Measurements from ENCODE around the gene RAET1E.
"Not testable (repeated sequence)": the region's sequence is repeated elsewhere in the genome, so short reads cannot be mapped to it uniquely, and the experiment has no call there.

RAET1E gene, protein sequence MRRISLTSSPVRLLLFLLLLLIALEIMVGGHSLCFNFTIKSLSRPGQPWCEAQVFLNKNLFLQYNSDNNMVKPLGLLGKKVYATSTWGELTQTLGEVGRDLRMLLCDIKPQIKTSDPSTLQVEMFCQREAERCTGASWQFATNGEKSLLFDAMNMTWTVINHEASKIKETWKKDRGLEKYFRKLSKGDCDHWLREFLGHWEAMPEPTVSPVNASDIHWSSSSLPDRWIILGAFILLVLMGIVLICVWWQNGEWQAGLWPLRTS

DNA sequence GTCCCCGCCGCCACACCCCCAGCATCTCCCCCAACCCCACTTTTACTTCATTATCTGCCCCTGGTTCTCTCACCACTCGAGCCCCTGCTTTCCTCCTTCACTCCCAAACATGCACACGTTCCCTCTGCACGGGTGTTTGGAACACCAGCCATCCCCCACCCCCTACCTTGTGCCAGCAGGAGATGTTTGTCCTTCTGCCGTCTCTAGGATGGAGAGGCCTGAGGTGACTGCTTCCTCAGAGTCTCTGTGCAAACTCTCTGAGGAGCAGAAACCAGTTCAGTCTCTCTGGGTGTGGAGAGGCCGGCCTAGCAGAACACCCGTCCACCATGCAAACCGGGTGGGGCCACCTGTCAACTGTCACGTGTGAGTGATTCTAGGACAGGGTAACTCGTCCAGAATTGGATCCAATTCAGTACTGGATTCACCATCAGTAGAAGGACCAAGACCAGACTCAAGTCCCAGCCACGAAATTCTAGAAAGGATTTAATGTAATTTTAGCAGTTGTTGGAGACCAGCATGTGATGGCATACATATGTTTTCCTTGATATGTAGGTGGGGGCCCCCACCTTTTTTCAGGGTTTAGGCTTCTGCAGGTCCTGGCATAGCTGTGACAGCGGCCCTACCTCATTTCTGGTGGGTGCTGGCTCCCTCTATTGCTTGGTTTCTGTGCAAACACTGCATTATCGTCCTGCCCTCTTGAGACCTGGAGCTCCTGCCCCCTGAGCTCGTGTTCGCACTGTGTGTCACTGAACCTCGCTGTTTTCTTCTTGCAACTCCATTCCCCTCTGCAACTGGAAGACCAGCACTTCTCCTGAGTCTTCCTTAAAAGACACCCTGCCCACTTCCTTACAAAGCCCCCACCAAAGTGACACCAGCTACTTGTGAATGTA, at the start of gene RAET1E:
Gene RAET1E, minus strand, starts transcription at position 259 of the 890 bp plus-strand sequence. CDS start 7,212 bp downstream, outside the sequence.
- no peak for DNase-seq

DNA sequence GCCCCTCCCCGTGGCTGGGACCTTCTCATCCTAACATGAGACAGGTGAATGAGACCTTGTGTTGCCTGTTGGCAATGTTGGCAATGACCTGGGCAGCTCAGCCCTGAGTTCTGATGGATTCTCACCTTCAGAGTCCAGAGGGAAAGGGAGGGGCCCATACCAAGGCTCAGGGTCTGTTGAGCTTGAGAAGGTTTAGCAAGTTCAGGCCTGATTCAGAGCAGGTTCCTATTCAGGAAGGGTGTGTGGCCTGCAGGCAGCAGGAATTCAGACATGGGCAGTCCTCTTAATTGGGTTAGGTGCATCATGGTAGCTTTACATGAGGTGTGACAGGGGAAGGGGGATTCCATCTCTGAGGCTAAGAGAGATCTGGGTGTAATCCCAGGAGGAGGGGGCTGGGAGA, 49.6 kb upstream of the RAET1E start:
- DNase-seq = not testable (repeated sequence)

DNA sequence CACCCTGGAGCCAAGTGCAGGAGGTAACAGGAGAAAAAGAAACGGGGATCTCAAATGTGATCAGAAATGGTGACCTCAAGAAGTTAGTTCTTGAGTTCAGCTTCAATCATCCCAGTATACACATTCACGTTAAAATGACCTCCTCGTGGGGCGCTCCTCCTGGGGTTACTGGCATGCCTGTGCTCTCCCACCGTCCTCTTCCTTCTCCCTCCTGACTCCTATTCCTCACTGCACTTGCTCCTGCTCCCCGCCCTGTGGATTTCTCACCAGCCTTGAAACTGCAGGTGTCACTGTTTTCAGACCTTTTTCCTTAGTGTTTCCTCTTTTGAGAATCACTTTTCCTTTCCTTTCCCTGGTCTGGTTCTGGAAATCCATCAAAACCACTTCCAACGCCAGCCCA, 48.7 kb upstream of the RAET1E start:
- DNase-seq = not testable (repeated sequence)

DNA sequence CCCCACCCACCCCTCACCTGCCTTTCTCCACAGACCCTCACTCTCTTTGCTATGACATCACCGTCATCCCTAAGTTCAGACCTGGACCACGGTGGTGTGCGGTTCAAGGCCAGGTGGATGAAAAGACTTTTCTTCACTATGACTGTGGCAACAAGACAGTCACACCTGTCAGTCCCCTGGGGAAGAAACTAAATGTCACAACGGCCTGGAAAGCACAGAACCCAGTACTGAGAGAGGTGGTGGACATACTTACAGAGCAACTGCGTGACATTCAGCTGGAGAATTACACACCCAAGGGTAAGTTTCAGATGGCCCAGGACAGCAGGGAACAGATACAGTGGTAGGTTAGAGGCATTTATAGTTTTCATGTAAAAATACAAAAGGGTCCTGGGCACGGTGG, 47.4 kb upstream of the RAET1E start:
- DNase-seq = not testable (repeated sequence)

DNA sequence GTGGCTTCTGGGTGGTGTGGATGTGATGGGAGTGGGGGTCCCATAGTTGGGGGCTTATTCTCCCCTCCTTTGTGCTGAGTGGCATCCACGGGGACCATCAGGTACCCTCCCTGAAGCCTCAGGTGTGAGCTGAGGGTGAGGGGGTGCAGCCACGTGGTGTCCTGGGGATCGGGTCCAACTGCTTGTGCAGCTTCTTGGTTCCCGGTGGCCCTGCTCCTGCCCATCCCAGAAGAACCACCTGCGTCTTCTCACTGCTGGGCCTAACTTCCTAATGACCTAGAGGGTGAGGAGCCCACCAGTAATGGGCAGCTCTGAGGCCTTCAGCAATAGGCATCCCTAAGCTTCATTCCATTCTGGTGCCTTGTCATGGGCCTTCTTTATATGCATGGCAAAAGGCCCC, 45.4 kb upstream of the RAET1E start:
- not testable (repeated sequence) for DNase-seq

DNA sequence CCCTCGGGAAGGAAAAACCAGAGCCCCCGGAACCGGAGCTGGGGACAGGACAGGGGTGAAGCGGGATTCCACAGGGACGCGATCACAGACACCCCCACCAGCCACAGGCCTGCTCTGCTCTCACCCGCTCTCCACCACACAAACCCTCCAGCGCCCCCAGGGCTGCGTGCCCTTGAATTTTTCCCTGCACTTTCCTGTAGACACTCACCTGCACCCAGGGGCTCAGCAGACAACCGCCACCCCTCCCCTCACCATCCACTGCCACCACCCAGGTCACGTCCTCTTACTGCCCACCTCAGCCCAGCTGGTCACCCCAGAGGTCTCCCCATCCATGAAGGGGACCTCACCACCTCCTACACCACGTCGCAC, 44.5 kb upstream of the RAET1E start:
- DNase-seq = no peak

DNA sequence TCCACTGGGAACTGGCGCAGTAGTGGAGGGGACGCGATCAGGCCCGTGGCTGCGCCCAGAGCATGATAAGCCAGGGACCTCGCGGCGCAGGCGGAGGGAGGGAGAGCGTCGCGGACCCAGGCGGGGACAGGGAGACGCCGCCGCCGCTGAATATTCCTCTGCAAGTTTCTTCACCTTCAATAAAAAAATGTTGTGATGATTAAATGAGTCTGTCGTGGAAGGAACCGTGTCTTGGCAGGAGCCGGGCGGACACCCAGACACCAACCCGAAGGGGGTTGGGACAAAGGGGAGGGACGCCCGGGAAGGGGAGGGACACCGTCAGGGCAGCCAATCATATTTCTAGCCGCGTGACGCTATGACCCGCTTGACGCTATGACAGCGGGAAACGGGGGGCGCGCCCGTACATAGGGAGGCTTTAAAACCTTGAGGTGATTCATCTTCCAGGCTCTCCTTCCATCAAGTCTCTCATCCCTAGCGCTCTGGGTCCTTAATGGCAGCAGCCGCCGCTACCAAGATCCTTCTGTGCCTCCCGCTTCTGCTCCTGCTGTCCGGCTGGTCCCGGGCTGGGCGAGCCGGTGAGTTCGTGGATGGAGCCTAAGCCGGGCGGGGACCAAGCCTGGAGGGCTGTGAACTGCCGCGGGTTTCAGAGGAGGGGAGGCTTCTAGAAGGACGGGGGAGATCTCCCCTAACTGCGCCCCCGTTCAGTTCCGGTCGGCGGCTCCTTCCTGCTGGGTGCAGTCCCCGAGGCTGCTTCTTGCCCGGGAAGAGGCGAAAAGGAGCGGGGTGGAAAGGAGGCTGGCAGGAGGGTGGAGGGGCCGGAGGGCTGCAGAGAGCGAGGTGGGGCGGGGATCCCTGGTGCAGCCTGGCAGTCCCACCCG, 43.9 kb upstream of the RAET1E start, which contains the start of gene ULBP2:
Gene ULBP2, plus strand, starts transcription at position 432 of the 878 bp plus-strand sequence. Its CDS starts 59 bp downstream, at position 491.
- peak; percentile 39 for DNase-seq

DNA sequence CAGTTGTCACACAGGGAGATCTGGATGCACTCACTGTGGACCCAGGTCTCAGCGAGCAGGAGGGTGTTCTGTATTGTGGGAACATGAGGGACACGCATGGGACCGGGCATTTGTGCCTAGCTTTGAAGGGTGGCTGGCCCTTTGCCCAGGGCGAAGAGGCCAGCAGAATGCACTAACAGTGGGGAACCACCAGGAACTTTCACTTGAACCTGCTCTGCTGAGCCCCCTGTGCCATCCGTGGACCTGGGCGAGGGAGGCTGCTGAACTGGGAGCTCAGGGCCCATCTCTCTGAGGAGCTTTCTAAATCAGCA, 42.7 kb upstream of the RAET1E start:
- no peak for DNase-seq

DNA sequence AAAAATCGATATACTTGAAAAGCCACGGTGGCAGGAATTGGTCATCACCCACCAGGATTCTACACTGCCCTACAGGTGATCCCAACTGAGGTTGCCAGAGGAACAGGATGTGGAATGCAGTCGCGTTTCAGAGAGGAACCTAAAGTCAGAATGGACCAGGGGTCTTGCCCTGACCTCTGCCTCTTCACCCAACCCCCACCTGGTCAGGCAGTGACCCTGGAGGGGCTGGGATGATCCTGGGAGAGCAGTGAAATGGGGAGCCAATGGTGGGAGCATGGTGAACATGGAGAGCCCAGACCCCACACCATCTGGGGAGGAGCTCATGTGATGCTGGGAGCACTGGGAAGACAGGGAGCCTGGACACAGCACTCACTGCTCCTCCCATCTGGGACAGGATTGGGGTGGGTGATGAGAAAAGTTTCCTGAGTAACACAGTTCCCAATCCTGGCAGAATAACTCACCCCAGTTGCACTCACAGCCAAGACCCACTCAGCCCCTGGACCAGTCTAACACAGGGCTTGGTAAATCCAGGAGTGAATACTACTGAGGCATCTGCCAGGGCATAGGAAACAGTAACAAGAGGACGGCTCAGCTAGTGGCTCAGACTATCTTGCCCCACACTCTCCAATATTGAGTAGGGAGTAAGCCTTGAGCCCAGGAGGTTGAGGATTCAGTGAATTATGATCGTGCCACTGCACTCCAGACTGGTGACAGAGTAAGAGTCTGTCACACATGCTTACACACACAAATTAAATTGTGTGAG, 42.2 kb upstream of the RAET1E start:
- DNase-seq = no peak

DNA sequence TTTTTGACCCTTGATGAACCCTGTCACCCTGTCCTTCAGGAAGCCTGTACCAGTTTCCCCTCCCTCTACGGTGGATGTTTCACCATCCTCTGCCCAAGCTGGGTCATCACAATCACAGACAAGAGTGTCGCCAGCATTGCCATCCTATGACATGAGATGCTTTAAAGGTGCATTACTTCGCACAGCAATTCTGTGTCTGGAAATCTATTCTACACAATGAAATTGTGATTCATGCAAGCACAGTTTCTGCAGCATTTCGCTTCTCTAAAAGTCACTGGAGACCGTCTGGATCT, 41.4 kb upstream of the RAET1E start:
- no peak for DNase-seq

DNA sequence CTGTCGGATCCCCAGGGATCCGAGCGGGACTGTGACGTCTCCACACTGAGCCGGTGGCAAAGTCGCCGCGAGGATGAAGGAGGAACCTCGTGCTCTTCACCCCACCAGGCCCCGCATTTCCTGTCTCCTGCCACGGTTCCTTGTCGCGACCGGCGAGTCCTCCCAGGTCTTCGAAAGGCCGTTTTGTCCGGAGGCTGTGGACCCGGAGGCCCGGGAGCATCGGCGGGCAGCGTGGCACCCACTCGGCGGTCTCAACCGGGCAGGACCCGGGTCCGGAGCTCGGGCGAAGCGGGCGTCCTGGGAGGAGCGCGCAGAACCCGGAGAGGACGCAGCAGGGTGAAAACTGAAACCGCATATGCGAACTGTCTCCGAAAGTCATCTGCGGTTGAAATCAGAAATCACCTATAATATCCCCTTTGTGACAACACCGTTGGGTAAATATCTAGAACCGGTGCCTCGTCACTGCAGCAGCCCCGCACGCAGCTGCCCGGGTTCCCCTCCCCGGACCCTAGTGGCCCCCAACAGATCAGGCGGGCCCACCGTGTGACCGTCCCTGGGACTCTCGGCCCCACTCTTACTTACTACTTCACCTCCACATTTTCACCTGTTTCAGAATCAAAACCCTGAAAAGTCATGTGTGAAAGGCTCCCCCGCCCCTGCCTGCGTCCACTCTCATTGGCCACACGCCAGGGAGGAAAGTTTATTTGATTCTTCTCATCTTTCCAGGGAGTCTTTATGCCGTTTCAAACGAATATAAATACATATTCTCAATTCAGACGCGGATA, 40.9 kb upstream of the RAET1E start:
- no peak for DNase-seq

DNA sequence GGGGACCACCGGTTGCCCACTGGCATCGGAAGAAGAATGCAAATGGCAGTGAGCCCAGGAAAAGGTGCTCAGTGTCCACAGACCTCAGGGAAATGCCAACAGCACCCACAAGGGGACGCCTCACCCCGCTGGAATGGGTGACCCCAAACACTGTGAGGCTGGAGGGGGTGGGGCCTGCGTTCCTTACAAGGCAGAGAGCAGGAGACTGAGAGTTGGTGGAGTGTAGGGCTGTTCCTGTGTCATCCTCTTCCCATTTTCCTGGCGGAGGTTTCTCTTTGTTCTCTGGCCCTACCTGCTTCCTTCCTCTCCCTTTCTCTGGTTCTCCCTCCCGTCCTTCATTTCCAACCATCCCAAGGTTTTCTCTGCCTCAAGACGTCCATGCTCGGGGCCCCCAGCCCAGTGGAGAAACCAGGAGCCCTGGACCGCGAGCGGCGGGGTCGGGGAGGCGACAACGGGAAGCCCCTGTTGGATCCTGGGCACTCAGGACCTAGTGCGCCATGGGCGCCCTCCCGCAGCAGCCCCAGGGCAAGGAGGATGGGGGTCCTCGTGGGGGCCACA, 40.2 kb upstream of the RAET1E start:
- DNase-seq = not testable (repeated sequence)

DNA sequence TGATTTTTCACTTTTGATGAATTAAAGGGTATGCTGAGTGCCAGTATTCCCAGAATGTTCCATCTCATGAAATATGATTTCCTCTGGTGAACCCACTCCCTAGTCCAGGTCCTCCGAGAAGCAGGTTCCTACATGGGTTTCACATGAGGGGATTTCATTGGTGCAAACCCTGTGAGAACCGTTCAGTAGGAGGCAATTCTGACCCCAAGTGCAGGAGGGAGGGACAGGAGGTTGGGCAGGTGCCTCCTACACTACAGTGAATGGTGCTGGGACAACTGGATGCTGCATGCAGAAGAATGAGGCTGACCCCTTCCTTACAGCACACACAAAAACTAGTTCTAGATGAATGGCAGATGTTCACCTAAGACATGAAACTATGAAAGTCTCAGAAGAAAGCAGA, 38.8 kb upstream of the RAET1E start:
- DNase-seq = no peak

DNA sequence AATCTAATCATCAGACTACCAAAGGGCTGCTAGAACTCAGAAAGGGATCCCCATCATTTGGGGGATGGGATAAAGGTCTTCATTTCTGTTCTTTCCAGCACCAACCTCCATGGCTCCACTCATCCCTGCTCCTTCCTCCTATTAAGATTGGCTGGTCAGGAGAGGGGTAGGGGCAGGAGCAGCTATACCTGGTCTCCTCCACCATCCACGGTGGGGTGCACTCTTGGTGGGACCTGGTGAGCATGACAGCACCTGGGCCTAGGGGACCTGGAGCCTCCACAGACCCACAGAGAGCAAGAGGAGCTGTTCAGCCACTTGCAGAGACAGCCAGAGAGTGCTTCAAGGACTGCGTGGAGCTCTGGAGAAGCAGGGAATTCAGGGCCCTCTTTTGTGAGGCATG, 37.8 kb upstream of the RAET1E start:
- DNase-seq = no peak

DNA sequence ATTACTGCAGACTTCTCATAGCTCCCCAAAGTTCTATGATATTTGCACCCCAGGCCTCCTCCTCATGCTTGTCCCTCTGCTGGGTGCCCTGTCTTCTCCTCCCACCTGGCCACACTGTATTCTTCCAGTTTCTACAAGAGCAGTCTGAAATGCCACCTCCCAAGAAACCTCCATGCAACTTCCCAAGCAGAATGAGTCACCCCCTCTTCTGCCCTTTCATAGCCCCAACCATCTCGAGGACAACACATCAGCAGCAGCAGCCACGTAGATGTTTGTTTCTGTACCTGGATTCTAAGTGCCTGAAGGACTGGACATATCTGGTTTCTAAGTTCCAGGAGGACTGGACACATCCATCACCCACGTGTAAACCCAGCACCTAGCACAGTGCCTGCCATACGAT, 37.3 kb upstream of the RAET1E start:
- no peak for DNase-seq

DNA sequence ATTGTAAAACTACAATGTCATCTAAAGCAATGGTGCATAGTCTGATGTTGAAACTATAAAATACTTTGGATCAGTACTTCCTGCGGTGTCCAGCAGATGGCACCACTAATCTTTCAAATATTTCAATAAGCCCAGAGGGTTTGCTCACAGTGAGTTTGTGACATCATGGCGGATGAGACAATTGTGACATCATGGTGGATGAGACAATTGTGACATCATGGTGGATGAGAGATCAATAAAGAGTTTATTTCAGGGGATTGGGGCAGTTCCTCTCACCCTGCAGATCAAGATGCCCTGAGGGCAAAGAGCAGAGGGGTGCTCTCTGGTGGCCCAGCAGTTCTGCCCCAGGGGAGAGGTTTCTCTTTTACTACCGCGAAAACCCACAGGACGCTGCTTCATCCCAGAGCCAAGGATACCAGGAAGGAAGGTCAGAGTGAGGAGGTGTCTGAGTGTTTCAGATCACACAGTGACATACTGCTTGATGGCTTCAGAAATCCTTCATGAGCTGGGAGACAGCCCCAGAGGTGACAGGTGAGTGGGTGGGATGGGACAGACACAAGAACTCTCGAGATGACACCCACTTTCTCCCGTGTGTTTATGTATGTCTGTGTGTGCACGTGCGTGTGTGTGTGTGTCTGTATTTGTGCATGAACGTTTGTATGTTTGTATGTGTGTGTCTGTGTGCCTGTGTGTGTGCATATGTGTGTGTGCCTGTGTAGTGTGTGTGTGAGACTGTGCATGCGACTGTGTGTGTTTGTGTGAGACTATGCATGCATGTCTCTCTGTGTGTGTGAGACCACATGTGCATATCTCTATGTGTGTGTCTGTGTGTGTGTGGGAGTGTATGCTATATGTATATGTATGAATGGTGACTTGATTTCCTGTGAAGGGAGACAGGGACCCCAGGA, 36.6 kb upstream of the RAET1E start:
- DNase-seq = no peak

DNA sequence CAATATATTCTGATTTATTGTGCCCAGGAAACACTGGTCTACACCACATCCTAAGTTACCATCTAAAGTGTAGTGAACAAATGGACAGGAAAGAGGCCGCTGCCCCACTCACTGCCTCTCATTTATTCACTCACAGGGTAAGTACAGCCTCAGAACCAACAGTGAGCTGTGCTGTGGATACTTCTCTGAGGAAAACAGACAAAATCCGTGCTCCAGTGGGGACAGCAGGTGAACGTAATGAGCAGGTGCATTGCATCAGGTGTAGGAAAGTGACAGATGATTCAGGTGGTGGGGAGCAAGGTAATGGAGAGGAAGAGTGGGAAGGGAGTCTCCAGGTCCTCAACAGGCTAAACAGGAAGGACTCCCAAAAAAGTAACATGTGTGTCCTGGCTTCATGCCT, 35.5 kb upstream of the RAET1E start:
- no peak for DNase-seq

DNA sequence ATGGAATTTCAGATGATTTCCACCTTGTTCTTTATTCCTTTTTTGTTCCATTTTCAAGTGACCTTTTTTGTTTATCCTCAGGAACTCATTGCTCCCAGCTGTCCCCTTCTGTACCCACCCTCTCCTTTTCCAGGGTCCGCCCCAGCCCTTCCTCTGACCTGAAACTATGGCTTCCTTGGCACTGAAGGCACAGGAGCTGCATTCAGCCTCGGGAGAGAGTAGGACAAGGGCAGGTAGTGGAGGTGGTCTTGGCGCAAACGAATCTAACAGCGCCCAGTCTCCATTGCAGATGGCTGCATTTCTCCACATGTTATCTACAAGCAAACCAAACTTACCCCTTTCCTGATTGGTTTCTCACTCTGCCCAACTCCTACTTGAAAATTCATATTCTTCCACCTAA, 35.1 kb upstream of the RAET1E start:
- no peak for DNase-seq

DNA sequence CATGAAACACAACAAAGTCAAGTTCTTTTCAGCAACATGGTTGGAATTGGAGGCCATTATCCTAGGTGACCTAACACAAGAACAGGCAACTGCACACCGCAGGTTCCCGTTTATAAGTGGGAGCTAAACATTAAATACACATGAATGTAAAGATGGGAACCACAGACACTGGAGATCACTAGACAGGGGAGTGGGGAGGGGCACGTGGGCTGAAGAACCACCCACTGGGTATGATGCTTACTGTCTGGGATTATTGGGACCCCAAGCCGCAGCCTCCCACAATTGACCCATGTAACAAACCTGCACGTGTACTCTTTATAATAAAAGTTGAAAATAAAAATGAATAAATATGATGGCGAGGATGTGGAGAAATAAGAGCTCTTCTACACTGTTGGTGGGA, 33.6 kb upstream of the RAET1E start:
- DNase-seq = no peak

DNA sequence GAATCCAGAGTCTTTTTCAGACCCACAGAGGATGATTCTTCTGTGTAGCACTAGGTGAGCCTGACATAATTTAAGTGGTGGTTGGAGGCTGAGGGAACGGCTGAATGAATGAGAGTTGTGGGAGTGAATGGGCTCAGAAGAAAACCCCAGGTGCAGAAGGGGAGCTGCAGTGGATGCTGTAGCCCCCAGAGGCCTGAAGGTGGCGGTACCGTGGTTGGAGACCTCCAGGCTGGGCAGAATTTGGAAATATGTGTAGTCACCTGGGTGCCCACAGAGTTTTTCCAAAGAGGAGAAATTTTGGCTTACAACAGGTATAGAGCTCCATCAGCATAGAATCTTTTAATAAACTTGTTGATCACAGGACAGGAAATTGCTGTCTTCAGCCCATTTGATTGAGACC, 31.5 kb upstream of the RAET1E start:
- DNase-seq = no peak

DNA sequence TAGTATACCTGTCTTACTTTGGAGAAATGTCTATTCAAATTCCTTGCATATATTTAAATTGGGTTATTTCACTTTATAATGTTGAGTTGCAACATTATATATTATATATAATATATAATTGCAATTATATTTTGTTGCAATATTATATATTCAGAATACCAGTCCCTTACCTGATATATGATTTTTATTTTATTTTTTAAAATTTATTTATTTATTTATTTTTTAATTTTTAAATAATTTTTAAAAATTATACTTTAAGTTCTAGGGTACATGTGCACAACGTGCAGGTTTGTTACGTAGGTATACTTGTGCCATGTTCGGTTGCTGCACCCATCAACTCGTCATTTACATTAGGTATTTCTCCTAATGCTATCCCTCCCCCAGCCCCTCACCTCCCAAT, 29.1 kb upstream of the RAET1E start:
- not testable (repeated sequence) for DNase-seq

Data from SIG-M5 (cell line).